ENCODE results near the gene GTF2H2C.
A peak's percentile ranks its signal among the peaks of the same experiment; 100 is the strongest.
"Not testable (repeated sequence)": the region's sequence is repeated elsewhere in the genome, so short reads cannot be mapped to it uniquely, and the experiment has no call there.

Gene GTF2H2C

DNA sequence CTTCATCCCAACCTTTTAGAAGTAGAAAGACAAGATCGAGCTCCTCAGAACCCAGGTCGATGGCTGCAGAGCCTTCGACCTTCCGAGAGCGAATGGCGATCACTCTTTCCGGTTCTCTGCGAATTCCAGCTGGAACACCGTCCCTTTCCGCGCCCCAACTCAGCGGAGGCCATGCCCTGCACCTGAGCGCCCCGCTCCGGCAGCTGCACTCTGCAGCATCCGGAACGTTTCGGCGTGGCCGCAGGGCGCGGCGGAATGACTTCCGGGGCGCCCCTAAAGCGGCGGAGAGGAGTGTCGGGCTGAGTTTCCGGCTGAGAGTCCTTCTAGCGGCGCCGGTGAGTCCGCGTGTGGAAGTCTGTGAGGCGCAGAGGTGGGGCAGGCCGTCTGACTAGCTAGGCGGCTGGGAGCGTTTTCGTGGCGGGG is at the start of gene GTF2H2C:
Gene GTF2H2C (plus strand): TSS at position 284 of the 423 bp plus-strand sequence. CDS start 4,942 bp downstream, outside the sequence.
- DNase-seq, result peak; percentile 70

DNA sequence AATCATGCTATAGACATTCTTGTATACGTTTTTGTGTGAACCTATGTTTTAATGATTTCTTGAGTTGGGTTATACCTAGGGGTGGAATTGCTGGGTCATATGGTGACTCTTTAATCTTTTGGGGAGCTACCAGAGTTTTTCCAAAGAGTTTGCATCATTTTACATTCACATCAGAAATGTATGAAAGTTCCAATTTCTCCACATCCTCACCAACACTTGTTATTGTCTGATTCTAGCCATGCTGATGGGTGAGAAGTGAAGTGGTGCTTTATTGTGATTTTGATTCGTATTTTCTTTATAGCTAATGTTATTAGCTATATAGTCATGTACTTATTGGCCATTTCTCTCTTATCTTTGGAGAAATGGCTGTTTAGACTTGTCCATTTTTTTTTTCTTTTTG is 49.3 kb upstream of the GTF2H2C start:
- DNase-seq, result no peak

DNA sequence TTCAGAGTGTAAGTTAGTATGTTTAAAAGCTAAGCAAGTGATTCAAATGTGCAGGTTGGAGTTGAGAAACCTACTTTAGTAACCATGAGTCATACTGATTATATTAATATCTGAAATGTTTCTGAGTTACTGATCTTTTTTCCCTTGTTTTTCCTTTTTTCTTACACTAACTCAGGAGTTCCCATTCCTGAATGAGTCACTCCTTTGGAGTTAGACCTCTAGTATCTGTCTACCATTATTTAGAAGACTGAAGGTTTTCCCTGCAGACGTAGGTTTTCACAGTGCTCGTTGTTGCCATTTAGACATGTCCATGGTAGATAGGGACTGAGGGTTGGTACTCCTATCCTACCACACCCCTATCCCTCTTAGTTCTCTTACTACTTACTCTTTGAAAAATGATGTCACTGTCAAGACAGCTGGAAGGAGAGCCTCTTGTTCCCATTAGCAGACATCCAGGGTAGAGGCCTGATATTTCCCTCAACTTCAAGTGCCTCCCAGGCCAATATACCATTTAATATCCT is 47.2 kb upstream of the GTF2H2C start:
- peak; percentile 93 for DNase-seq

DNA sequence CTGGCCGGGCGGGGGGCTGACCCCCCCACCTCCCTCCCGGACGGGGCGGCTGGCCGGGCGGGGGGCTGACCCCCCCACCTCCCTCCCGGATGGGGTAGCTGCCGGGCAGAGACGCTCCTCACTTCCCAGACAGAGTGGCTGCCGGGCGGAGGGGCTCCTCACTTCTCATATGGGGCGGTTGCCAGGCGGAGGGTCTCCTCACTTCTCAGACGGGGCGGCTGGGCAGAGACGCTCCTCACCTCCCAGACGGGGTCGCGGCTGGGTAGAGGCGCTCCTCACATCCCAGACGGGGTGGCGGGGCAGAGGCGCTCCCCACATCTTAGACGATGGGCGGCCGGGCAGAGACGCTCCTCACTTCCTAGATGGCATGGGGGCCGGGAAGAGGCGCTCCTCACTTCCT is 44.4 kb upstream of the GTF2H2C start:
- DNase-seq, result not testable (repeated sequence)

DNA sequence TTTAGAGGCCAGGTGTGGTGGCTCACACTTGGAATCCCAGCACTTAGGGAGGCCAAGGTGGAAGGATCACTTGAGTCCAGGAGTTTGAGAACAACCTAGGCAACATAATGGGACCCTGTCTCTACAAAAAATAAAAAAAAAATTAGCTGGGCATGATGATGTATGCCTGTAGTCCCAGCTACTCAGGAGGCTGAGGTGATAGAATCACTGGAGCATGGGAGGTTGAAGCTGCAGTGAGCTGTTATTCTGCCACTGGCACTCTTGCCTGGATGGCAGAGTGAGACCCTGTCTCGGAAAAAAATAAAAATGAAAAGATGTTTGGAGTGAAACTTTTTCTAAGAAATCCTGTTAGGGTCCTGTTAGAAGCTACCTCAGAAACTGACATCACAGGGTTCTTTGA is 43.2 kb upstream of the GTF2H2C start:
- DNase-seq, result no peak

DNA sequence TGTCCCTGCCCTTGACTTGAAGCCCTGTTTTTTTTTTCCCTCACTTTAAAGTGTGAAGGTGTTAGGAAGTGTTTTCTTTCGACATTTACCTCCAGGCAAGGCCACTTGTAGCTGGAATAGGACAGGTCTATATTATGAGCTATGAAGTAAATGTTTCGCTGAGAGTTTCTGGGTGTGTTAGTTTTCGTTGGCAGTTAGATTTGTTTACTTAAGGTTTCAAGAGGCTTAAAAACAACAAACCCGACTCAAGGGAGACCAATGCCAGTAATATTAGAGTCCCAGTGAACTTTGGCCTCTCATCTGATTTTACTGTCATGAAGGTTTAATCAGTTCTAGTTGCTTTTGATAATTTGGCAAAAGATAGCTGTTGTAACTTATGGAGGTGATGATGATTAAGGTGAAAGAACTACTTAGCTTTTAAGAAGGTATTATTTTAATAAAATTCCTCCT is 42.2 kb upstream of the GTF2H2C start:
- DNase-seq, result no peak

DNA sequence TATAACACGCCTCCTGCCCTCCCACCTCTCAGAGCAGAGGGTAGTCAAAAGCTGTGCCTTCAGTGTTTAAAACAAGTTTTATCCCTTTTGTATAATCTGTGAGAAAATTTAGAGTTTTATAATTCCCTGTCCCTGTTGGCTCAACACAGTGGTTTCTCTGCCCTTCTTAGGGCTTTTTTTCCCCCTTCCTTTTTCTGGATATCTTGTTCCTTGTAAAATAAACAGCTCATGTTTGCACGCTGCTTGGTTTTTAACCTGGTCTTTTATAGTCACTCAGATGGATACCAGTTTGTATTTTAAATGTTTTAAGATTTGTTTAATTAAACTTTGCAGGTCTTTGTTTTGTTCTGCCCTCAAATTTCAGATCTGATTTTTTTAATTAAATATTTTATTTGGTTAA is 40.7 kb upstream of the GTF2H2C start:
- DNase-seq, result no peak

DNA sequence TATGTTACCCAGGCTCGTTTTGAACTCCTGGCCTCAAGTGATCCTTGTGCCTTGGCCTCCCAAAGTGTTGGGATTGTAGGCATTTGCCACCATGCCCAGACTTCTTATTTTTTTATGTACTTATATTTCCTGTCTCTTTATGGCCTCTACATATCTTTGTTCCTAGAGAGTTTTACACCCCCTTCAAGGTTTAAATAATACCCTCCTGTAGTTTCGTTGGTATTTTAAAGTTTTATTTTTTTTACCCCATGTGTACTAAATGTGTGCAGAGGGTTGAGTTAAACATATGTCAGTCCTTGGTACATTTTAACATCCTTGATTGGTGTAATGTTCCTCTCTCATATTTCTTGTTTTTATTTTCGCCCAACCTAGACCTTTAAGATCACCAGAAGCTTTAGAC is 38.0 kb upstream of the GTF2H2C start:
- DNase-seq, result no peak

DNA sequence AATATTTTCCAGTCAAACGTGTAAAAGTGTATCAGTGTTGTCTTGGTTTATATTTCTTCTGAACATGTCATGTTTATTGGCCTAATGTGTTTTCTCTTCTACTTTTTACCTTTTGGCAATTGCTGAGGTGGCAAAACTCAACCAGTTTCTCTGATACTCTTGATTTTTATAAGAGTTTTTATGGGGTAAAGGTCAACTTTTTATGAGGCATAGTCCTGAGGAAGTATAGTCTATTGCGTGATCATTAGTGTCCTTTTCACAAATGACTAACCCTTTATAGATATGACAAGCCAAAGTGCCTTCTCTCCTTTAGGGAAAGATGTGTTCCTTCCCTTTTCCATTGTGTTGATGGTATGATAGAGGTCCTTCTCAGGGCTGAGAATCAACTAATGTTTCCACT is 34.5 kb upstream of the GTF2H2C start:
- peak; percentile 1 for DNase-seq

DNA sequence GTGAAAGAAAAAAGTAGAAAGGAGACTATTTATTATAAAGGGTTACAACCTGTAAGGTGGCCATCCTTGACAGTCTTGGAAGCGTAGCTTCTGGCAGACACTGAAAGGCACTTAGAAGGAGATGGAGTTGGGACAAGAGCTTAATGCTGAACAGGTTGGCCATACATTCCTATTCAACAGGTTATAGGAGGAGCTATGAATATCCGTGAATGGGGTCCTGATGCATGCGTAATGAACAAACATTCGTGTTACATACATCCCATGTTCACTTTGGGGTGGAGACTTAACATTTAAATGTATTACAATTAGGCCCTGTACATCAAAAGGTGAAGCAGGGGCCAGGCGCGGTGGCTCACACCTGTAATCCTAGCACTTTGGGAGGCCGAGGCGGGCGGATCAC is 33.3 kb upstream of the GTF2H2C start:
- DNase-seq, result no peak

DNA sequence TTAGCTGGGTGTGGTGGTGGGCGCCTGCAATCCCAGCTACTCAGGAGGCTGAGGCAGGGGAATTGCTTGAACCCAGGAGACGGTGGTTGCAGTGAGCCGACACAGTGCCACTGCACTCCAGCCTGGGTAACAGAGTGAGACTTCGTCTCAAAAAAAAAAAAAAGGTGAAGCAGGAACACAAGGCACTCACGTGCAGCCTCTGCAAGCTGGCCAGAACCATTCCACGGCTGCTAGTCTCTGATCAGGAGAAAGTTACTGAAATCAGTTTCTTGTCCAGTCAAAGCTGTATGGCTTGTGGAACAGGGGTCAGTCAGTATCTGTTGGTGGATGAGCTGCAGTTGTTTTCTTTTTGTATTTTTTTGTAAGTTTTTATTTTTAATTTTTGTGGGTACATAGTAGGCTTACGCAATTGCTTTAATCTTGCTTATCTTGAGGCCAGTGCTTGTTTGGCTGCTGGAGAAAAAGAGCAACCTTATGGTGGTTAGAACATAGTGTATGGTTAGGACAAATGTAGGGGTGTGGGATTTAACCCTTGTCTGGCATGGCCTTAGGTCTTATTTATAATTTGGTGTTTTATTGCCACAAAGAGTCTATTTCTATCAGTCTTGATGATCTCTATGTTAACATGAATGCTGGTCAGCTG is 32.7 kb upstream of the GTF2H2C start:
- DNase-seq, result no peak

DNA sequence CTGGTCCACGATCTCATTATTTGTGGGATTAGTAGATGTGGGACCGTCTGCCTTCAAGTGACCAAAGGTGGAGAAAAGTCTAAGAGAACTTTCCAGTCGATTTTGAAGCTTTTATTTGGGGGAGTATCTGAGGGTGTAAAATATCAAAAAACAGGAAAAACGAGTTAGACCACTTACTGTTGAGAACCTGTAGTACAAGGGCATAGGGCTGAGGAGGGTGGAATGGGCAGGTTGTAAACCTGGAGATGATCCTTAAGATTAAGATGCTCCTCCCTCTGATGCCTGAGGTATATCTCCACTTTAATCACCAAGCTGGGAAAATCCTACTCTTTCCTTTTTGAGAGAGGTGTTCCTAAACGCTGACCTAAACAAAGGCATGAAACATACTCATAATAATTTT is 32.0 kb upstream of the GTF2H2C start:
- DNase-seq, result no peak

DNA sequence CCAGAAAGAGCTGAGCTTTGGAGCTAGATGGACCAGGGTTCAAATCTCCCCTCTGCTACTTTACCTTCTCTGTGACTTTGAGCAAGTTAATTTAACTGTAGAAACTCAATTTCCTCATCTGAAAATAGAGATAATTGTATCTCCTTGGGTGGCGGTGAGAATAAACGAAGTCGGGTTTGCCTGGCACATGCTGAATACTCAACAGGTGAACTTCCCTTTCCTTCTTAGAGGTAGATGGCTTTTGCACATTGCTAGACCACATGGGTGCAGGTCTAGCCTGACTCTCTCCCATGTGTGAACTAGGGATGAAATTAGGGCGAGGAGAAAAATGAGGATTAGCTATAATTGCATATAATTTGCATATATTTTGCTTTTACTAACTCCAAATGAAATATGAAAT is 31.4 kb upstream of the GTF2H2C start:
- DNase-seq, result no peak

DNA sequence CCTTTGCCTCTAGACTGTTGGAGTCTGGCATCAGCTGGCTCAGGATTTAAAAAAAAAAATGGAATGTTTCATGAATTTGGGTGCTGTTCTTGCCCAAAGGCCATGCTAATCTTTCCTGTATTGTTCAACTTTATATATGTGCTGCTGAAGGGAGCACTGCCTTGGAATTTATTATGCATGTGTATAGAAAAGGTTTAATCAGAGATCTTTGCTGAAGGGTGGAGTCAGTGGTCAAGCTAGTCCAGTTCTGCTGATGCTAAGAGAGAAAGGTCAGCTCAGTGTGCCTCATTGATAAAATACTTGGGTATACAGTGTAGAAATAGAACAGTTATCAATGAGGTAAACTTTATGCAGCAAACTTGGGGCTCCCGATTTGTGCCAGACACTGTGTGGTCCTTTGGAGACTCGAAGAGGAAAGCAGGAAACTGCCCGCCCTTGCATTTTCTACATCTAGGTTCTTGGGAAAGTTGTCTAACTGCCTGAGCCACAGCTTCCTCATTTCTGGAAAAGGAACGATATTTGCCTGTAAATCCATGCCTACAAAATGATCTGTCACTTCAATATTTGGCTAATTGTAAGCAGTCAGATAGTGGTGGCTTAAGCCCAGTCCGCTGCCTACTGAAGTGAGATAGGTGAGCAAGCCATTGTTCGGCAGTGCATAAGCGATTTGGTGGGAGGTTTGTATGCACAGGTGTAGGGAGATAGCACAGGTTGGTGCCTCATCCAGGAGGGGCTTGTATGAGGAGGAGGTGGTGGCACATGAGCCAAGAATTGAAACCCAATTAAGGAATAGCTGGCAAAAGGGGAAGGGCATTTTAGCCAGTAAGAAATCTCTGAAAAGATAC is 29.2 kb upstream of the GTF2H2C start:
- no peak for DNase-seq

DNA sequence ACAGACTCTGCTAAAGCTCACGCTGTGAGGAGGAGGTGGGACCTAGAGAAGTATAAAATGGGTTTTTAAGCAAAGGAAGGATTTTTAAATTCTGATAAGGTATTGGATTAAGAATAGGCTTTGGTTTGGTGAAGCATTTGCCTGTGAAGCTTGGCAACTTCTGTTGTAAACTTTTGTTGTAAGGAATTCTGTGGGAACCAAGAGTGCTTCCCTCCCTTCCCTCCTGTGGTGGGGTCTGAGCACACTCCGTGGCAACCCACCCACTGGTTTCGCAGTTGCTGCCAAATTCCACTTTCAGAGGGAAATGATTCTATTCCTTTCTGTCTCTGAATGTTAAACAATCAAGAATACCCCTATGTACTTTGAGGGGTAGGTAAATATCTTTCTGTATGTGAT is 28.6 kb upstream of the GTF2H2C start:
- no peak for DNase-seq

DNA sequence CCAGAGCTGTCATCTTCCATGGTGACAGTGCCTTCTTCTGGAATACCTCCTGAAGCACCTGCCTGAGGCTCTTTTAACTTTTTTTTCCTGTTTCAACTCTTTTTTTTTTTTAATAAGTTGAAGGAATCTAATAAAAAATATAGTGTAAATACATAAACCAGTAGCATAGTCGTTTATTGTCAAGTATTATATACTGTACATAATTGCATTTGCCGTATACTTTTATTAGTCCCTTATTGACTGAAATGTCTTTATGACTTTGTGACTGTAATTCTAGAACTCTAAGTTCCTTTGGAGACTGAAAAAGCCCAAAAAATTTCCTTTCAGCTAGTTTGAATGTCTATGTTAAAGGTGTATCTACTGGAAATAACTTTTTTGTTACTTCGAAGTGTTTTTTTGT is 22.1 kb upstream of the GTF2H2C start:
- DNase-seq, result not testable (repeated sequence)

DNA sequence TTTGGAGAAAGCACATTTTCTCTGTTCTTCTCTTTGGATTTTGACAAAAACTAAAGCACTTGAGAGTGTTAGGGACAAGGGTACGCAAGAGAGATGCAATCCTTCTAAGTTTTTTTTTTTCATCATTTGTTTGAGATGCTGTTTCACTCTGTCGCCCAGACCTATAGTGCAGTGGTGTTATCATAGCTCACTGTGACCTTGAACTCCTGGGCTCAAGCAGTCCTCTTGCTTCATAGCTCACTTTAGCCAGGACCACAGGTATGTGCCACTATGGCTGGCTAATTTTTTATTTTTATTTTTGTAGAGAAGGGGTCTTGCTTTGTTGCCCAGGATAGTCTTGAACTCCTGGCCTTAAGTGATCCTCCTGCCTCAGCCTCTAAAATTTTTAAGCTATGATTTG is 21.3 kb upstream of the GTF2H2C start:
- not testable (repeated sequence) for DNase-seq

DNA sequence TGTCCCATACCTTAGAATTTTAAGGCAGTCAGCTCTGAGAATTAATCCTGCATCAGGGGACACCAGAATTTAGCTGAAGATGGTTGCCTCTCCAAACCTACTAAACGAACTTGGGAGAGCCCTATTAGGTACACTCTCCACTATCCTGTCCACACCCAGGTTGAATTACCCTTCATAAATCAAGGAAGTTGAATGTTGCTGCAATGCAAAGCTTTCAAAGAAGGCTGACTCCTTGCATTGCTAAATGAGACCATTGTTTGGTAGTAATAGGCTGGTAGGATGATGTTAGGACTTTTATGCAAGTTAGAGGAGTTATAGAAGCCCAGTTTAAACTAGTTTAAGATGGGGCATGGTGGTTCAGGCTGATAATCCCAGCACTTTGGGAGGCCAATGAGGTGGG is 18.6 kb upstream of the GTF2H2C start:
- DNase-seq, result not testable (repeated sequence)

DNA sequence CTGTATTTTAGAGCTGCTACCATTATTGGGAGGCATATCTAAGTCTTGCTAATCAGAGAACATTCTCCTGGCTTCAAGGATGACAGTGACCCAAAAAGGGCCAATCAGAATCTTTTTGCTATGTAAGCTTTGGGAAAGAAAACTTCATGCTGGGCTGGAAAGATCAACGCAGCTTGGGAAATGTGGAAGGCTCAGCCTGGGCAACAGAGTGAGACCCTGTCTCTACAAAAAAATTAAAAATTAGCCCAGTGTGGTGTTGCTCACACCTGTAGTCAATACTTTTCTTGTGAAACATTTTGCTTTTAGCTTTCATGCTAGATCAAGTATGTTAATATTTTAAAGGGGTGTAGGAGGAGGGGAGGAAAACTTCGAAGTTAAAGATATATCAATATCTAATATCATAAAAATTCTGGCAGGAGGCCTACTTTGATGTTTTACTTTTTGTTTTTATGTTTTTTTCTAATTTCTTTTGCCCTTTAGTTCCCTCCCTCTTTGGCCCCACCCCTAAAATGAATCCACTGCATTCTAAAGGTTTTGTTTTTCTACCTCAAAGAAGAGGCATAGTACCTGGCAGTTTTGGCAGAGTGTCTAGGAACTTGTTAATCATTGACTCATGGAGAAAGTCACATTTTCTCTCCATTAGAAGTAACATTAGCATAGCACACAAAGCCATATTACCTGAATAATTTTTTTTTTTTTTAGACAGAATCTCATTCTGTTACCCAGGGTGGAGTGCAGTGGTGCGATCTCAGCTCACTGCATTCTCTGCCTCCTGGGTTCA is 17.0 kb upstream of the GTF2H2C start:
- DNase-seq, result not testable (repeated sequence)

DNA sequence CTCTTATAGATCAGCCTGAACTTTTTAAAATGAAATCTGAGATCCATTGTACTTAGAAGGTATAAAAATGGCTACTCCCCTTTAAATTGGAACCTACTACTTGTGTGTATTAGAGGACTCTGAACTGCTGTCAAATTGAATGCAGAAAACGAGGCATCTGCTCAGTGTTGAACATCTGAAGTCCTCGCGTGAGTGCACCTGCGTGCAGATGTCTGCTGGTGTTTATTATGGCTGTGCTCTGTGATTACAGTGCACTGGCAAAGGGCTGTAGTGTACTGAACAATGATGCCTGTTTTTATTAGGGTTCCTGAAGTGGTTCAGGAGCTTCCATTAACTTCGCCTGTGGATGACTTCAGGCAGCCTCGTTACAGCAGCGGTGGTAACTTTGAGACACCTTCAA is 15.4 kb upstream of the GTF2H2C start:
- not testable (repeated sequence) for DNase-seq

DNA sequence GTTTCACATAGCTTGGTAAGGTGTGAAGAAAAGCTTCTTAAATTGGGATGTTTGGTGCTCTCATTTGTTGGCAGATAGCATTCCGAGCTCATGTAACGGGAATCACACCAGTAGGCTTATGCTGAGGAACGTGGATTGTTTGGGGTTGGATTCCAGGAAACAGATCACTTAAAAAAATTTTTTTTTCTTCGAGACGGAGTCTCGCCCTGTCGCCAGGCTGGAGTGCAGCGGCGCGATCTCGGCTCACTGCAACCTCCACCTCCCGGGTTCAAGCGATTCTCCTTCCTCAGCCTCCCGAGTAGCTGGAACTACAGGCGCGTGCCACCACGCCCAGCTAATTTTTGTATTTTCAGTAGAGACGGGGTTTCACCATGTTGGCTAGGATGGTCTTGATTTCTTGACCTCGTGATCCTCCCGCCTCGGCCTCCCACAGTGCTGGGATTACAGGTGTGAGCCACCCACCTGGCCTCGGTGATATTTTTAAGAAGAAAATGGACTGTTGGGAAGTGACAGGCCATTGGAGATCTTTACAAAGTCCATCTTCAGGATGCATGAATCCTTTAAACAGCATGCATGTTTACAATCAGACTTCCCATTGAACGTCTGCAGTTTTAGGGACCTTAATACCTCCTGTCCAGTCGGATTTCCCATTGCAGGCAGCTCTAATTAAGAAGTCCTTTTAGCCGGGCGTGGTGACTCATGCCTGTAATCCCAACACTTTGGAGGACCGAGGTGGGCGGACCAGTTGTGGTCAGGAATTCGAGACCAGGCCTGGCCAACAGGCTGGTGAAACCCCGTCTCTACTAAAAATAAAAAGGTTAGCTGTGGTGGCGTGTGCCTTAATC is 818 bp downstream of the GTF2H2C start:
- not testable (repeated sequence) for DNase-seq

DNA sequence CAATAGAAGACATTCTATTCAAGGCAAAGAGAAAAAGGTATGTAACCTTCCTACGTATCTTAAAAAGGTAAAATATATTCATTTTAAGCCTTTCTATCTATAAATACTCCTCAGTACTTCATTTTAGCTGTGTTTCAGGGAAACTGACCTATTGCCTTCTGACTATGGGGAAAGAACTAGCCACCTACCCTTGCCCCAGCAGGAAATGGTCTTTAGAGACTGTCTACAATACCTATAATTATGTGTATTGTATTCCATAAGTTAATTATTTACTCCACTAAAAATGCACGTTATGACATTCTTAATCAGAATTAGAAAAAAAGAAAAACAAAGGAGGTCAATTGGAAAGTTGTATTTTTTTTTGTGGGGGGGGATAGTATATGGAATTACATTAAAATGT is 6.2 kb downstream of the GTF2H2C start:
- DNase-seq, result not testable (repeated sequence)

Data from HCEC 1CT (cell line).